GM12878 (cell line): ENCODE measurements around the gene BAAT. TPM values are rescaled to one million over a fixed set of nuclear protein-coding genes. Genes with fewer than 3 reads are reported as not detected.
"Not testable (repeated sequence)": the region's sequence is repeated elsewhere in the genome, so short reads cannot be mapped to it uniquely, and the experiment has no call there.

ENCODE experiments used
- ATAC-seq: fragments of 200-7000 bp; cut with Tn5 transposase; 3 replicates; pipeline ENCODE4 v1.9.1; 2020; ENCODE audit warnings: mild to moderate bottlenecking, moderate library complexity
- Bru-seq: library from RNA; stranded (reverse); fragments of 400-500 nt; gene quantifications from one replicate; lab custom pipeline; 2021; lab: Mats Ljungman, UMichigan
- BruChase-seq, 2 experiments: library from RNA; stranded (reverse); fragments of 400-500 nt; gene quantifications; one replicate each; lab custom pipeline; 2021; lab: Mats Ljungman, UMichigan
- BruUV-seq: library from RNA; stranded (reverse); fragments of 400-500 nt; replicated peaks from 2 replicates; lab custom pipeline; 2021; lab: Mats Ljungman, UMichigan
- CTCF ChIA-PET: fragments of 300-600 bp; sonication (Branson Sonifier 250); formaldehyde crosslinking; extraction: SDS; loops from one replicate; lab custom pipeline; 2021; ENCODE audit warnings: inconsistent platforms; lab: Yijun Ruan, JAX
- POLR2A ChIA-PET: fragments of 350-600 bp; formaldehyde crosslinking; extraction: SDS; loops from one replicate; lab custom pipeline; 2021; ENCODE audit warnings: inconsistent platforms; lab: Charles Lee
- RAD21 ChIA-PET: fragments of 300-600 bp; sonication (Branson Sonifier 250); formaldehyde crosslinking; loops from one replicate; lab custom pipeline; 2023; ENCODE audit warnings: antibody characterized with exemption; ENCODE audit not compliant: unreplicated experiment; lab: Charles Lee
- SMC1A ChIA-PET: fragments of 300-600 bp; sonication (Branson Sonifier 250); formaldehyde crosslinking; loops from one replicate; lab custom pipeline; 2023; ENCODE audit not compliant: unreplicated experiment, uncharacterized antibody; lab: Charles Lee
- DNase-seq: peaks from one replicate; pipeline ENCODE4 v3.0.0-alpha.2; 2011; ENCODE audit warnings: low read depth, low spot score
- FAIRE-seq: peaks from 3 replicates; lab custom pipeline; 2011; peaks lifted over from hg19 to GRCh38; lab: Jason Lieb, UNC
- H2AFZ ChIP-seq: 2 replicates; pipeline ENCODE4 v1.6.0; 2011; ENCODE audit warnings: low read depth, low read length, control low read depth; ENCODE audit not compliant: control insufficient read depth
- H3K27ac ChIP-seq: 2 replicates; pipeline ENCODE4 v1.5.1; 2011; ENCODE audit warnings: control low read depth; ENCODE audit not compliant: control insufficient read depth, insufficient read depth
- H3K27me3 ChIP-seq, 2 experiments: replicated peaks in 1 of 2; 2 replicates each; pipeline versions ENCODE4 v1.6.0 to v1.6.1; 2011; ENCODE audit warnings: low read length in 1 of 2; ENCODE audit not compliant: control insufficient read depth in 2 of 2, insufficient read depth in 2 of 2
- H3K36me3 ChIP-seq, 2 experiments: 2 replicates each; pipeline ENCODE4 v1.5.1; 2011; ENCODE audit warnings: low read length in 1 of 2; ENCODE audit not compliant: control insufficient read depth in 2 of 2, insufficient read depth in 2 of 2
- H3K4me1 ChIP-seq: 2 replicates; pipeline ENCODE4 v1.6.1; 2011; ENCODE audit warnings: mild to moderate bottlenecking, low read length, moderate library complexity, mixed read lengths; ENCODE audit not compliant: control insufficient read depth, insufficient read depth
- H3K4me2 ChIP-seq: 2 replicates; pipeline ENCODE4 v1.6.0; 2011; ENCODE audit warnings: control low read depth; ENCODE audit not compliant: control insufficient read depth, insufficient read depth
- H3K4me3 ChIP-seq: fragments of 200-600 bp; sonication (generic); 2 replicates; pipeline ENCODE4 v1.5.1; 2016
- H3K79me2 ChIP-seq: 2 replicates; pipeline ENCODE4 v1.6.0; 2011; ENCODE audit warnings: low read length; ENCODE audit not compliant: control insufficient read depth, insufficient read depth
- H3K9ac ChIP-seq: 2 replicates; pipeline ENCODE4 v1.8.0; 2011; ENCODE audit warnings: low read length, control low read depth, mixed read lengths; ENCODE audit not compliant: control insufficient read depth, insufficient read depth
- H3K9me3 ChIP-seq: replicated peaks from 3 replicates; pipeline ENCODE4 v1.5.1; 2011; ENCODE audit warnings: mild to moderate bottlenecking, low read length; ENCODE audit not compliant: control insufficient read depth, insufficient read depth
- H4K20me1 ChIP-seq: 2 replicates; pipeline ENCODE4 v1.6.0; 2011; ENCODE audit not compliant: control insufficient read depth, insufficient read depth
- CBX5 ChIP-seq: sonication (generic); IDR thresholded peaks from 2 replicates; pipeline ENCODE4 v1.6.1; 2016; ENCODE audit warnings: low read depth, moderate library complexity, mild to moderate bottlenecking, inconsistent platforms
- ZBTB33 ChIP-seq: fragments of 450-650 bp; IDR thresholded peaks from 2 replicates; pipeline ENCODE4 v1.6.1; 2017; ENCODE audit warnings: mild to moderate bottlenecking
- WGBS: methylation state at CpG from one replicate; pipeline ENCODE4 v1.1.6; 2016; ENCODE audit warnings: low lambda C conversion rate; ENCODE audit not compliant: insufficient replicate concordance, insufficient coverage; ENCODE audit errors: missing lambda C conversion rate; 5-methylcytosine and 5-hydroxymethylcytosine counted together
- in situ Hi-C: fragments of 300-500 bp; cut with MboI; formaldehyde crosslinking; loops from 9 replicates; pipeline ENCODE4 v1.14.3; 2018; ENCODE audit warnings: mixed read lengths
- intact Hi-C: fragments of 100-400 bp; cut with micrococcal nuclease; formaldehyde crosslinking; loops from one replicate; pipeline ENCODE4 v1.14.2; 2022; ENCODE audit not compliant: unreplicated experiment
- long read RNA-seq, 2 experiments: library from polyadenylated mRNA; unstranded; transcript quantifications; one replicate each; pipeline ENCODE4 v2.0.0, GENCODE V29; 2019 to 2020
- polyA minus RNA-seq, 3 experiments: library from RNA; depleted of rRNA, polyadenylated mRNA; stranded (reverse); fragments of >200 nt; gene quantifications; 2 replicates each; pipeline ENCODE4 v1.2.3, GENCODE V29; 2011
- polyA plus RNA-seq, 11 experiments: library from polyadenylated mRNA; depleted of rRNA in 4 of 11; unstranded in 6 of 11; stranded (reverse) in 5 of 11; fragments of >200 nt; fragmentation: Nextera tagmentation in 4 of 11; fragmentation: Illumina TruSeq in 1 of 11; extraction: Ambion mirVana in 4 of 11; extraction: Trizol in 1 of 11; gene quantifications; 1 replicate in 1 of 11; 2 replicates in 10 of 11; pipeline versions ENCODE4 v1.2.1 to v1.2.3, GENCODE V29; 2011 to 2016; ENCODE audit warnings: inconsistent platforms in 2 of 11, missing spikeins in 2 of 11, low read depth in 1 of 11
- total RNA-seq, 4 experiments: library from RNA; depleted of rRNA in 3 of 4; stranded (reverse); fragments of >200 nt in 3 of 4; fragmentation: Illumina TruSeq in 1 of 4; extraction: Trizol in 1 of 4; gene quantifications; 2 replicates each; pipeline versions ENCODE4 v1.2.1 to v1.2.3, GENCODE V29; 2013 to 2021

Gene BAAT
- total RNA-seq (2013; cell fraction: nucleolus; rRNA removed), result not detected in 2 replicates
- total RNA-seq (2014; rRNA removed), result 0.06 TPM in 1 of 2 replicates, not detected in the other
- 0.04 and 0.05 TPM in 2 replicates for total RNA-seq (2014; rRNA removed; fragmentation: Illumina TruSeq; extraction: Trizol)
- 0.16 and 0.26 TPM in 2 replicates for total RNA-seq (2021)
- not detected for polyA plus RNA-seq (2011; ENCODE audit: low read depth)
- 0.04 and 0.05 TPM in 2 replicates for polyA plus RNA-seq (2011; rRNA removed)
- polyA plus RNA-seq (2011; cell fraction: cytosol; rRNA removed), result not detected in 2 replicates
- polyA plus RNA-seq (2011; cell fraction: nucleus; rRNA removed), result 0.06 and 0.12 TPM in 2 replicates
- polyA plus RNA-seq (2012), result not detected in 2 replicates
- polyA plus RNA-seq (2014; fragmentation: Illumina TruSeq; extraction: Trizol), result 0.06 and 0.08 TPM in 2 replicates
- polyA plus RNA-seq (2014; fragmentation: Nextera tagmentation; extraction: Ambion mirVana), result under 1 TPM; 0.02 to 0.10 TPM
- 0.08 and 0.10 TPM in 2 replicates for polyA plus RNA-seq (2014; rRNA removed)
- not detected for polyA plus RNA-seq (2016; fragmentation: Nextera tagmentation; extraction: Ambion mirVana)
- polyA minus RNA-seq (2011; rRNA and poly(A)+ RNA removed), result 0.15 TPM in 1 of 2 replicates, not detected in the other
- polyA minus RNA-seq (2011; cell fraction: cytosol; rRNA and poly(A)+ RNA removed), result not detected in 2 replicates
- not detected in 2 replicates for polyA minus RNA-seq (2011; cell fraction: nucleus; rRNA and poly(A)+ RNA removed)
- Bru-seq, nascent RNA, result percentile 36 among the genes with signal in this experiment
- percentile 38 among the genes with signal in this experiment for BruChase-seq, experiment 1, labeled RNA remaining after a 6-hour chase
- percentile 47 among the genes with signal in this experiment for BruChase-seq, experiment 2, labeled RNA remaining after a 2-hour chase
- long read RNA-seq, experiment 1, result 0 reads
- long read RNA-seq, experiment 2, result 0 reads

DNA sequence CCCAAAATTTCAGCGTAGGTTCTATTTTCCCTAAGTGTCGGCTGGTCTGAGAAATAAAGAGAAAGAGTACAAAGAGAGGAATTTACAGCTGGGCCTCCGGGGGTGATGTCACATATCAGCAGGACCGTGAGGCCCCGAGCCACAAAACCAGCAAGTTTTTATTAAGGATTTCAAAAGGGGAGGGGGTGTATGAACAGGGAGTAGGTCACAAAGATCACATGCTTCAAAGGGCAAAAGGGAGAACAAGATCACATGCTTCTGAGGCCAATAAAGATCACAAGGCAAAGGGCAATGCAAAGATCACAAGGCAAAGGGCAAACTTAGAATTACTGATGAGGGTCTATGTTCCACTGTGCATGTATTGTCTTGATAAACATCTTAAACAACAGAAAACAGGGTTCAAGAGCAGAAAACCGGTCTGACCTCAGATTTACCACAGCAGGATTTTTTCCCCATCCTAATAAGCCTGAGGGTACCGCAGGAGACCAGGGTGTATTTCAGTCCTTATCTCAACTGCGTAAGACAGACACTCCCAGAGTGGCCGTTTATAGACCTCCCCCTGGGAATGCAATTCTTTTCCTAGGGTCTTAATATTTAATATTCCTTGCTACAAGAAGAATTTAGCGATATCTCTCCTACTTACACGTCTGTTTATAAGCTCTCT lies at the start of gene BAAT:
Gene BAAT (minus strand): TSS at position 134 of the 664 bp plus-strand sequence. CDS start 13,602 bp downstream, outside the sequence.
- H3K9me3 ChIP-seq, DNase-seq, in situ Hi-C loops, H3K4me1 ChIP-seq, intact Hi-C loops, ATAC-seq, H3K4me3 ChIP-seq, H3K79me2 ChIP-seq, H3K27me3 ChIP-seq, H4K20me1 ChIP-seq, FAIRE-seq, H3K4me2 ChIP-seq, SMC1A ChIA-PET, H2AFZ ChIP-seq, POLR2A ChIA-PET, H3K27ac ChIP-seq, RAD21 ChIA-PET, CTCF ChIA-PET, BruUV-seq, H3K9ac ChIP-seq: not testable (repeated sequence)
- peaks cover 0 to 12% of the 10 kb centered on the region in 2 experiments; a peak in 1 of 4 replicates for H3K36me3 ChIP-seq
- WGBS, result 98% methylated on average over 11 of the region's 11 CpGs
- TF ChIP-seq ZBTB33 (peak; percentile 88; the same call in 1 of the 2 replicates), CBX5 (peak; percentile 81; the same call in 1 of the 2 replicates)
